DMS 273 (cell line): ENCODE results near the gene MGAM2.

Experiments used
- DNase-seq: peaks from one replicate; lab custom pipeline; 2025; ENCODE audit not compliant: unreplicated experiment; lab: John Stamatoyannopoulos, UW

The MGAM2 gene

DNA sequence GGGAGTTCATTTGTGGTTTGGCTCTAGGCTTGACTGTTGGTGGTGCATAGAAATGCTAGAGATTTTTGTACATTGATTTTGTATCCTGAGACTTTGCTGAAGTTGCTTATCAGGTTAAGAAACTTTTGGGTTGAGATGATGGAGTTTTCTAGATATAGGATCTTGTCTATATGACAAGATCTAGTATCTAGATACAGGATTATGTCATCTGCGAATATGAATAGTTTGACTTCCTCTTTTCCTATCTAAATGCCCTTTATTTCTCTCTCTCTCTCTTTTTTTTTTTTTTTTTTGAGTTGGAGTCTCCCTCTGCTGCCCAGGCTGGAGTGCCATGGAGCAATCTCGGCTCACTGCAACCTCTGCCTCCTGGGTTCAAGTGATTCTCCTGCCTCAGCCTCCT, 62.9 kb downstream of the MGAM2 start:
- no peak for DNase-seq

DNA sequence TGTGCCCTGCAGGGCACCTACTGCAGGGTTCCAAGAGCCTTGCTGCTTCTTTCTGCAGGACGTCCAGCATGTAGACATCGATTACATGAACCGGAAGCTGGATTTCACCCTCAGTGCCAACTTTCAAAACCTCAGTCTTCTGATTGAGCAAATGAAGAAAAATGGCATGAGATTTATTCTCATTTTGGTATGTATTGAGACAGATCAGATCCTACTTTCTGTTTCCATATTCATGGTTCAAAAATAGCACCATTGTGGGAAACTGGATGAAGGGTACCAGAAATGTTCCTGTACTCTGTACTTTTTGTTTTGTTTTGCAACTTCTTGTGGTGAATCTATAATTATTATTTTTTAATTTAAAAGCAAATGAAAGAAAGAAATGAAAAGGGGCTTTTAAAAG, 64.1 kb downstream of the MGAM2 start:
- DNase-seq, result no peak

DNA sequence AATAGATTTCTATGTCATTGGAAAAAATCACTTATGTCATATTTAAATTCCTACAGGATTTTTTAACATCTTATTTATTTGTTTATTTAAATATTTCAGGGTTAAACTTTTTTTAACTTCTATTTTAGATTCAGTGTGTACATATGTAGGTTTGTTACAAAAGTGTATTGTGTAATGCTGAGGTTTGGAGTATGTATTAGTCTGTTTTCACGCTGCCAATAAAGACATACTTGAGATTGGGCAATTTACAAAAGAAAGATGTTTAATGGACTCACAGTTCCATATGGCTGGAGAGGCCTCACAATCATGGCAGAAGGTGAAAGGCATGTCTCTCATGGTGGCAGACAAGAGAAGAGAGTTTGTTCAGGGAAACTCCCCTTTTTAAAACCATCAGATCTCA, 65.4 kb downstream of the MGAM2 start:
- DNase-seq, result no peak

DNA sequence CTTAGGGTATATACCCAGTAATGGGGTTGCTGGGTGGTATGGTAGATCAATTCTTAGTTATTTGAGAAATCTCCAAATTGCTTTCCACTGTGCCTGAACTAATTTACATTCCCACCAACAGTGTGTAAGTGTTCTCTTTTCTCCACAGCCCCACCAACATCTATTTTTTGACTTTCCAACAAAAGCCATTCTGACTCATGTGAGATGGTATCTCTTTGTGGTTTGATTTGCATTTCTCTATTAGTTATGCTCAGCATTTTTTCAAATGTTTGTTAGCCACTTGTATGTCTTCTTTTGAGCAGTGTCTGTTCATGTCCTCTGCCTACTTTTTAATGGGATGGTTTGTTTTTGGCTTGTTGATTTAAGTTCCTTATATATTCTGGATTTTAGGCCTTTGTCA, 66.4 kb downstream of the MGAM2 start:
- DNase-seq, result no peak

DNA sequence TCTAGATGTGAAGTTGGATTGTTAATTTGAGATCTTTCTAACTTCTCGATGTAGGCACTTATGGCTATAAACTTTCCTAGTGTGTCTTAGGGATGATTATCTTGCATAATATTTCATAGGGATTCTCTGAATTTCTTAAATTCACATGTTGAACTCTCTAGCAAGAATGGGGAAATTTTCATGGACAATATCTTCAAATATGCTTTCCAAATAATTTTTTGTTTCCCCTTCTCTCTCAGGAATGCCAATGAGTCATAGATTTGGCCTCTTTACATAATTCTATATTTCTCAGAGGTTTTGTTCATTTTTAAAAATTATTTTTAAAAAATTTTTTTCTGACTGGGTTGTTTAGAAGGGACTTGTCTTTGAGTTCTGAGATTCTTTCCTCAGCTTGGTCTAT, 68.9 kb downstream of the MGAM2 start:
- no peak for DNase-seq

DNA sequence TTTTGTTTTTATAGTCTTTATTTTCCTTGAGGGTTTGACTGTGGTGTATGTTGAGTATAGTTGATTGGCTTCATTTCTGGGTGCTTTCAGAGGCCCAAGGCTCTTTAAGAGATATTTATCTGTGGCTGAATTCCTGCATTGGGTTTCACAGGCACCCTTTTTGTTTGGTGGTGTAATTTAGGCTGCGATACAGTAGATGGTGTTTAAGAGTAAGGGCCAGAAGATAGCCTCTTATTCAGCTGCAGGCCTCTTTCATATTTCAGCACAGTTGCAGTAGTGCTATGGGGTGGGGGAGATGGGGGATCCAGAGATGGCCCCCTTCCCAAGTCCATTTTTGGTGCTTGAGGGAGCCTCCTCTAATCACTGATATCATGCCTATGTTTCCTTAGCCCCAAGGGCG, 69.7 kb downstream of the MGAM2 start:
- no peak for DNase-seq

DNA sequence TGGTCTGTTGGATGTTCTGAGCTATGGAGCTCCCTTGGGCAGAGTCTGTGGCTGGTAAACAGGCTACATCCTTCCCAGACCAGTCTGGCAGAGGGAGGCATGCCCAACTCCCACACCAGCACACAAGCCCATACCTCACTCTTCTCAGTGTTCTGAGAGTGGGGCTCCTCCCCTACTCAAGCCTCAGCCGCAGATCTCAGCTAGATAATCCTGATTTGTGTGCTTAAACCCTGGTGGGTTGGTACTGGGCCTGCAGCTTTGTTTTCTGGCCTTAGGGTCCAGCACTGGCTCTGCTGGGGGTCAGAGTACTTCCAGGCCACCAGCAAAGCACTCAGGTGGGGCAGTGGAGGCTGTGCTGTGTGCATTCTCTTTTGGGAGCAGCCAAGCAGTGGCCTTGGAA, 70.4 kb downstream of the MGAM2 start:
- DNase-seq, result no peak

DNA sequence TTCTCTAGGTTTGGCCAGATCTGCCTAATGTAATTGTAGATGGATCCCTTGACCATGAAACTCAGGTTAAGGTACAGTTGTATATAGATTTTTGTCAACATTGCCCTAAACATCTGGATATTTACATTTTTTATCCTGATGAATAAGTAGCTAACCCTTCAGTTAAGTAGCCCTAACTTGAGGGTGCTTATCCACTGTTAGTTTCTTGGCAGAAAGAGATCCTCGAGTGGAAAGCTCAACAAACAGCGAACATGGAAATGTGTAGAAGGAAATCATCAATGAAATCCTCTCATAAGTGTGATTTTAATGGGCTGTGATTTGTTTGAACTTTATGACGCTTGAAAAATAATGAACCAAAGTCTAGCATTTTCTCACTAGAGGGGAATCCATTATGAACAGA, 73.6 kb downstream of the MGAM2 start:
- no peak for DNase-seq

DNA sequence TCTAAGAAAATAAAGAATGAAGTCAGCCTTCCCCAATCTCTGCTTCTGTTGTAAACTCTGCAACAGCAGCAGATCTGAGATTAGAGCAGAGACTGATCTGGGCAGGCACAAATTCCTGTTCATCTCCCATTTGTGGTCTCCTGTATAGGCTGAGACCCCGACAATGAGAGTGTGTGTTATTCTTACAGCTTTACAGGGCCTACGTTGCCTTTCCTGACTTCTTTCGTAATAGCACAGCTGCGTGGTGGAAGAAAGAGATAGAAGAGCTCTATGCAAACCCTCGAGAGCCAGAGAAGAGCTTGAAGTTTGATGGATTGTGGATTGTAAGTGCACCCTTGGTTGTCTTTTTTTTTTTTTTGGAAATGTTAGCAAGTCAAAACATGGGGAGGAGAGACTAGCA, 74.3 kb downstream of the MGAM2 start:
- no peak for DNase-seq

DNA sequence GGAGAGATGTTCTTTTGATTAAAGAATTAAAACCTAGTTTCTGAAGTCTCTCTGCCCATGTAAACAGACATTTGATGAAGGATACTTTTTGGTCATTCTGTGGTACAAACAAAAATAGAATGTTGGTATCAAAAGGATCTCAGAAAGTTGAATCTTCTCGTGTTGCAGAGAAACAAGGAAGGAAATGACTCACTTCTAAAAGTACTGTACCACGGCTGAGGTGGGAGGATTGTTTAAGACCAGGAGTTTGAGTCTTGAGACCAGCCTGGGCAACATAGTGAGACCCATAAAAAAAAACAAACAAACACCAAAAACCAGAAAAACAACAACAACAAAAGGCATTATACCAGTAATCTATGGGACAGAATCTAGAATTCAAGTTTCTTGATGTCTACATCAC, 76.6 kb downstream of the MGAM2 start:
- DNase-seq, result no peak

DNA sequence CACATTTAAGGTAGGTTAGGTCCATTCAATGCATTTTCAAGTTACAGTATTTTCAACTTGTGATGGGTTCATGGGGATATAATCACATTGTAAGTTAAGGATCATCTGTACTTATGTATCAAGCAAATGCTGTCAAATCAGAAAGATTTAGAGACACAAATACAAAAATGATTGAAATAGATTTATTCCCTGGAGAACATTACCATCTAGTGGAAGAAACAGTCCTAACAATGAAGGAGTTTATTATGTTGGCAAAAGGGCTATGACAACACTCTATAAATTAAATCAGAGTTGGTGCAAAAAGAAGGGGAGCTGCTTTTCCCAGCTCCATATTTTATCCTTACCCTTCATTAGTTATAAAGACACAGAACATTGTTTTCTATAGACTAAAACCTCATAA, 77.3 kb downstream of the MGAM2 start:
- peak; percentile 28 for DNase-seq

DNA sequence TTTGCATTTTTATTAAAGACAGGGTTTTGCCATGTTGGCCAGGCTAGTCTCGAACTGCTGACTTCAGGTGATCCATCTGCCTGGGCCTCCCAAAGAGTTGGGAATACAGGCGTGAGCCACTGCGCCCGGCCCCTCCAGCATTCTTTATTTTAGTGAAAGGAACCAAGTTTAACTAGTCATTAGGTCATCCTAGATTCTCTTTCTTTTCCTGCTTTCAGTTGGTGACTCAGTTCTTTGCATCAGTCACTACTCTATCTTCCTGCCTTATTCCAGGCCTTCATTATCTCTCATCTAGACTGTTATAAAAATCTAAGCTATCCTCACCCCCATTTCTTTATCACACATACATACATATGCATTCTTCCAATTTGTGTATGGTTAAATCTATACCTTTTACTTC, 82.7 kb downstream of the MGAM2 start:
- DNase-seq, result no peak

DNA sequence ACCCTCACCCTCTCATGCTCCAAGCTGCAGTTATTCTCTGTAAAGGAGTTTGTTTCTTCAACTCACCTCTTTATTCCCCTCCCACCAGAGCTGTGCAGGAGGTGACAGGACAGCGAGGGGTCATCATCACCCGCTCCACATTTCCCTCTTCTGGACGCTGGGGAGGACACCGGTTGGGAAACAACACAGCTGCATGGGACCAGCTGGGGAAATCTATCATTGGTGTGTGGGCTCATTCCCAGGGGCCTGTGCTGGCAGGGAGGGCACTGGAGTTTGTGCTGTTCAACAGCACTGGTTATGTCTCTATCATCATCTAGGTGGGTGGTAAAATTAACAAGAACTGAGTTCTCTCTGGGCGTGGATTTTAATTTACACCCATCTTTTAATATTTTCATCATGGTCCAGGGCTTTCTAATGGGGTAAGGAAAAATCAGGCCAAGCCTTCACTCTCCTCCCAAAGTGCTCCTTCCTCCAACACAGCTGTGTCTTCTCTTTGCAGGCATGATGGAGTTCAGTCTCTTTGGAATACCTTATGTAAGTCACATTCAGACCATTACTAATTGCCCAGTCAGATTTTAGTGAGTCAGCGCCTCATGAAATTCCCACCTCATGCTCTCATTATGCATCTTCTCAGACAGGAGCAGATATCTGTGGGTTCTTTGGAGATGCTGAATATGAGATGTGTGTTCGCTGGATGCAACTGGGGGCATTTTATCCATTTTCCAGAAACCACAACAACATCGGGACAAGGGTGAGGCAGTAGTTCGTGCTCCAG, 84.7 kb downstream of the MGAM2 start:
- DNase-seq, result no peak

DNA sequence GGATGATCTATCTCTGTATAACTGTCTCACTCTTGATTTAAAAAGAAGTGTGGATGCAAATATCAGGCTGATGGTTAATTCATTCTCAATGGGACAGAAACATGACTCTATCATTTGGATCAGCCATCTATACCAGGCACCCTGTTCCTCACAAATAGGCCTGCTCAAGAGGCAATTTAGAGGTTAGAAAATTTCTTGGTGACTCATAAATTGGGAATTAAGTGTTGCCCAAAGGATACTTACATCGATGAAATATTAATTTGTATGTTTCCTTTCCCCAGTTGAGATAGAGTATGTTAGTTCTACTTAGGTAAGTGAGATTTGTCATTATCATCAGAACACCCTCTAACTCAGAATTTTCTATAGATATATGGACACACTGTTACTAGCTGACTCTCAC, 88.7 kb downstream of the MGAM2 start:
- no peak for DNase-seq

DNA sequence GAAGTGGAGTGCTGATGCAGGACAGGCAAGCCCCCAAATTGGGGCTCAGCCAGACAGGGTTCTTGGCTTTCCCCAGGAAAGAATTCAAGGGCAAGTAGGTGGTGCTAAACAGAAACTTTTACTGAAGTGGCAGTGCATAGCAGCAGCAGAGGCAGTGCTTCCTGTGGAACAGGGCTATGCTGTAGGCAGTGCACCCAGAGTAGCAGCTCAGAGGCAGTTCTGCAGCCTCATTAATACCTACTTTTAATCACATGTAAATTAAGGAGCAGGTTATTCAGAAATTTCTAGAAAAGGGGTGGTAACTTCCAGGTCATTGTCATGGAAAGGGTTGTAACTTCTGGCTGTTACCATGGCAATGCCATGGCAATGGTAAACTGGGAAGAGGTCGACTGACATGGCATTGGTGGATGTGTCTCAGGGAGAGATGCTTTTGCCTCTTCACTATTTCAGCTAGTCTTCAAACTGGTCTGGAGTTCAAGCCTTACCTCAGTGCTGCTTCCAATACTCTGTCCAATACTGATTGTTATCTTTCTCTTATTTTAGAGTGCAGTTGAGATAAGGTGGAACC, 117.1 kb downstream of the MGAM2 start:
- DNase-seq, result no peak

DNA sequence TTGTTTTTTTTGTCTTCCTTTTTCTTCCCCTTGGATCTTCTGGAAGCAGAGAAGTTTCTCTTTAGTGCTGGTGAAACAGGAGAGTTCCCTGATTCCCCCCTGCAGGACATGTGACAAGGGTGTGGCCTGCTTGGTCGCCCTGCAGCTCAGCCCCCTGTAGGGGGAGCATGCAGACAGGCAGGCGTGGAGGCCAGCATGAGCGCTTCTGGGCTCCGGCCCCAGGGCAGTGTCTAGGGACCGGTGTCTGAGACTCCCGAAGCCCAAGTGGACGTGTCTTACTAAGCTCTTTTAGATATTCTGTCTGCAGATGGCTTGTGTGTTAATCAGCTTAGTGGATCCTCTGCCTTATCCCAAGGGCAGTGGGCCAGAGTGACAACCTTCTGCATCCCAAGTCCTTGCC, 120.2 kb downstream of the MGAM2 start:
- DNase-seq, result peak; percentile 18

DNA sequence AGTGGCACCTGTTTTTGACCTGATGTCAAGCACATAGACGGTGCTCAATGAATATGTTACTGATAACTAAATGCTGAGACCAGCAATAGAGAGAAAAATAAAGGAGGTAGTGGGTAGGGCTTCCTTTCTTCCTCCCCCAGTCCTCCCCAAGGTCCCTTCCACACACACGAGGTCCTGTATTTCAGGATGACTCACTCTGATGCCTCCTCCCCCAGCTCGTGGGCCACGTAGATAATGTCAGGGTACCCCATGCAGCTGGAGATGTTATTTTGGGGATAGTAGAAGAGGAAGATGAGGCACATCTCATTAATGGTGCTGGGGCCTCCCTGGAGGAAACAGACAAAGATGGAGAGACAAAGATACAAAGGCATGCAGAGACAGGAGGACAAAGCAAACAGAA, 129.0 kb downstream of the MGAM2 start:
- DNase-seq, result no peak

DNA sequence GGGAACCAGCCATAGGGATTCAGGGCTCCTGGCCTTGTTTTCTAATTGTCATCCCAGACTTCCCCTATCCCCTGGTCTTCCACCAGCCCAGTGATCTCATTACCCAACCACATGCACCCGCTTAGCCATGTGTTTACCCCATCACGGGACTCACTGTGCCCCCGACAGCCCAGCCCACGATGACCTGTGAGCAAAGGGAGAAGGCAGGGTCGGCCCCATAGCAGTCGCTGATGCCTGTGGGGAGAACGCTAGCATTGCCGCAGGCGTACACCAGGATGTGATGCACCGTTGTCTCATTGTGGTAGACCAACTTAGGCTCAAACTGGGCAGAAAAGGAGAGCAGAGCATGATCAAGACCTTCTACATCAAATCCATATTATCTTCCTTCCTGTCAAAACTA, 132.3 kb downstream of the MGAM2 start:
- no peak for DNase-seq

DNA sequence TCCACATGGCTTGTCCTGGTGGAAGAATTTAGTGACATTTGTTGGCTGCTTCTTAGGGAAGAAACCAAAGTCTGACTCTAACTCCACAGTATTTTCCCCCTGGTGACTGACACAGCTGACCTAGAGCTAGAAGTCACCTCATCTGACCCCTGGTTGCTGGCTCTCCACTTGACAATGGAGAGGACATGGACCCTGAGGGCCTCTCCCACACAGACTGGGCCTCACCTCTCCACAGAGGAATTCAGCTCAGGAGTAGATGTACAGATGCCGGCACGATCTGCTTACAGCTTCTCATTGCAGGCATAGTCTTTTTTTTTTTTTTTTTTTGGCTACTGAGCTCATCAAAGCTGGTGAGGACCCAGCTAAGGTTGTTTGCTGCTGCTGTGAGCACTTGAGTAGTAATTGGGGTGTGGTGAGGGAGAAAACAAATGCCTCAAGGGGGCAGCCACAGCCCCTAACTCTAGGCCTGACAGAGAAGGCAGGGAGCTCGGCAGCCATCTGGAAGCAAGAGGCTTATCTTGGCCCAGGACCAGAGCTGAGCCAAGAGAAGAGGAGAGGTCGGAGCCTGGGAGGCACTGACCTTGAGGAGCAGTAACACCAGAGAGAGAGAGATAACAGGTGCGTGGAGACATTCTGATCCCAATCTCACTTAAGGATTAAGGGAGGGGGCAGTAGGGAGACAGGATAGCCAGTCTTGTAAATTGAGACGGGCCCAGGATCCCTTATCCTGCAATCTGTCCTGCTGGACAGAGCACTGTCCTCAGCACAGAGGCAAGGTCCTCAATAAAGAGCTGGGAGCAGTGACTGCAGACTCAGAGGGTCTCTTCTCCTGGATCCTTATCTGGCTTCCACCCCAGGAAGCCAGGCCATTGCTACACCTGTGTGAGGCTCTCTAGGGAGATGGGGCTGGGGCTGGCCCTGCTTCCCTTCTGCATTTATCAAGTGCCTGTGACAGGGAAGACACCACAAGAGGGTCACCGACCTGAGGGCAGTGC, 136.9 kb downstream of the MGAM2 start:
- DNase-seq, result peak; percentile 9

DNA sequence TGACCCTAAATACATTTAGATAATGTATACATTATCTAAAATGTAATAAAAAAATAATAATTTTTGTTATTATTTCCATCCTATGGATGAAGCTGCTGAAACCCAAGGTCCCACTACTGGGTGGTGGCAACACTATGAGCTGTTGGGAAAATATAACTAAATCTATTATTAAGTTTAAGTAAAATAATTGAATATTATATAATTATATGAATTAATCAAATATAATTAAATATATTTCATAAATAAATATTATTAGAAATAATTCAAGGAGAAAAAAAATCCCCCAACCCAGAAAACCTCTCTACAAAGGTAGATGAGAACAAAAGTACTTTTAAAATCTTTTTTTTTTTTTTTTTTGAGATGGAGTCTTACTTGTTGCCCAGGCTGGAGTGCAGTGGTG, 138.4 kb downstream of the MGAM2 start:
- DNase-seq, result no peak

DNA sequence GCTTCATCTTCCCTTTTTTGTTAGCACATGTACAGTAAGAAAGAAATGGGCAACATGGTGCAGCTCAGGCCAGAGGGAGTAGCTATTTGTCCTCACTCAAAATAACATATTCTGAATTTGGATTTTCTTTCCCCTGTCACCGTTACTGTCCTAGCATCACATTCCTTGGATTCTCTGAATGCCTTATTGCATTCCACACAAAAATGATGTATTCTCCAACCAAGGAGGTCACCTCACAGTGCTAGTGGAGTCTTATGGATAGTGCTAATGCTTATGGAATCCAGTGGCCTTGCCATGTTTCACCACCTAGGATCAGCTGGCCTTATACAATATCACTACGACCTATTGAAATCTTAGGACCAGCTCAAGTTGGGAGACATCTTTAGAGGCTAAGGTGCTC, 139.2 kb downstream of the MGAM2 start:
- DNase-seq, result no peak

DNA sequence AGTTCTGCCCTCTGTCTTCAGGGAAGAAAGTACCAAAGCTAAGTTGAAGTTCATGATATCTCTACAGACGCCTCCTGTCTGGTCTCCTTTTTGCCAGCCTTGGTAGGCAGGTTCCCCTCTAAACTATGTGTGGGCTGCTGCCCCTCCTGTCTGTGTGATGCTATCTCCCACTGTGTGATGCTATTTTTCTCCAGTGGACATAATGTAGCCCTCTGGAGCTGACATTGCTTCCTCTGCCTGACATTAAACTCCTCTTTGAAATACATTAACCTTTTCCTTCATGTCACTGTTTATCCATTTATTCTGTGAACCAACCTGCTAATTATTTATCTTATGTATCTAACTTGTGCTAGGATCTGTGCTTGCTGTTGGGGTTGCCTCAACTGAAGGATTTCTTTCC, 146.4 kb downstream of the MGAM2 start, which contains the start of gene PRSS58:
Gene PRSS58, minus strand, starts transcription at position 101 of the 400 bp plus-strand sequence. CDS start 351 bp downstream, outside the sequence.
- no peak for DNase-seq
